Measurements from ENCODE around the gene SMIM11. TPM values are rescaled to one million over a fixed set of nuclear protein-coding genes. Genes with fewer than 3 reads are reported as not detected.

The SMIM11 gene
- total and polyA plus RNA-seq, 2 donors (not counting 1 experiment from before 2014, with no cell fraction given), result 8.0 to 19.3 TPM

GRCh38 chr21:34365809-34366208 is 9.5 kb upstream of the SMIM11 start:
- Histone ChIP-seq H4K20me1 (ENCODE audit: control insufficient read depth, extremely low read depth, insufficient read depth, low read length) (no peaks in the 10 kb centered on the region), H3K27ac (ENCODE audit: insufficient read depth, low read length) (no peak overlapping the region), H3K9ac (ENCODE audit: insufficient read depth, low read length) (no peak overlapping the region), H3K27me3 (ENCODE audit: control insufficient read depth, insufficient read depth, low read length) (peaks cover 2% of the 10 kb centered on the region), H3K4me3 (replicated peaks in 1 of 4; ENCODE audit: control extremely low read depth in 1 of 4, insufficient read depth in 1 of 4, low read depth in 3 of 4, low read length in 4 of 4) (no peak overlapping the region), H3K79me2 (ENCODE audit: control insufficient read depth, insufficient read depth, low read length) (no peaks in the 10 kb centered on the region), H3K36me3 (ENCODE audit: control insufficient read depth, insufficient read depth, low read length) (no peaks in the 10 kb centered on the region), H3K9me3 (ENCODE audit: control insufficient read depth, insufficient read depth, low read depth, low read length) (no peaks in the 10 kb centered on the region), H3K4me2 (ENCODE audit: extremely low read depth, insufficient read depth, low read length) (no peak overlapping the region), H2AFZ (ENCODE audit: low read length) (no peak overlapping the region), H3K4me1 (ENCODE audit: control insufficient read depth, extremely low read depth, insufficient read depth, low read length) (no peaks in the 10 kb centered on the region)
- TF ChIP-seq EZH2 (IDR thresholded peaks at IDR 0.05; ENCODE audit: low read length, missing control alignments), result no peak
- TF ChIP-seq, protein P1, sequence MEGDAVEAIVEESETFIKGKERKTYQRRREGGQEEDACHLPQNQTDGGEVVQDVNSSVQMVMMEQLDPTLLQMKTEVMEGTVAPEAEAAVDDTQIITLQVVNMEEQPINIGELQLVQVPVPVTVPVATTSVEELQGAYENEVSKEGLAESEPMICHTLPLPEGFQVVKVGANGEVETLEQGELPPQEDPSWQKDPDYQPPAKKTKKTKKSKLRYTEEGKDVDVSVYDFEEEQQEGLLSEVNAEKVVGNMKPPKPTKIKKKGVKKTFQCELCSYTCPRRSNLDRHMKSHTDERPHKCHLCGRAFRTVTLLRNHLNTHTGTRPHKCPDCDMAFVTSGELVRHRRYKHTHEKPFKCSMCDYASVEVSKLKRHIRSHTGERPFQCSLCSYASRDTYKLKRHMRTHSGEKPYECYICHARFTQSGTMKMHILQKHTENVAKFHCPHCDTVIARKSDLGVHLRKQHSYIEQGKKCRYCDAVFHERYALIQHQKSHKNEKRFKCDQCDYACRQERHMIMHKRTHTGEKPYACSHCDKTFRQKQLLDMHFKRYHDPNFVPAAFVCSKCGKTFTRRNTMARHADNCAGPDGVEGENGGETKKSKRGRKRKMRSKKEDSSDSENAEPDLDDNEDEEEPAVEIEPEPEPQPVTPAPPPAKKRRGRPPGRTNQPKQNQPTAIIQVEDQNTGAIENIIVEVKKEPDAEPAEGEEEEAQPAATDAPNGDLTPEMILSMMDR (conservative IDR thresholded peaks at IDR 0.05 in 1 of 2, IDR thresholded peaks at IDR 0.05 in 1 of 2; ENCODE audit: low read depth in 1 of 2, low read length in 2 of 2), result no peak
- no peak for DNase-seq (ENCODE audit: low read depth in 2 of 2)

GRCh38 chr21:34367320-34367935 is 7.9 kb upstream of the SMIM11 start:
- Histone ChIP-seq H3K27ac (ENCODE audit: insufficient read depth, low read length) (no peak overlapping the region), H4K20me1 (ENCODE audit: control insufficient read depth, extremely low read depth, insufficient read depth, low read length) (no peaks in the 10 kb centered on the region)

GRCh38 chr21:34369741-34370140 is 5.6 kb upstream of the SMIM11 start:
- Histone ChIP-seq H3K9ac (ENCODE audit: insufficient read depth, low read length) (no peak overlapping the region), H3K4me2 (ENCODE audit: extremely low read depth, insufficient read depth, low read length) (no peak overlapping the region), H3K36me3 (ENCODE audit: control insufficient read depth, insufficient read depth, low read length) (no peaks in the 10 kb centered on the region), H3K9me3 (ENCODE audit: control insufficient read depth, insufficient read depth, low read depth, low read length) (no peaks in the 10 kb centered on the region), H4K20me1 (ENCODE audit: control insufficient read depth, extremely low read depth, insufficient read depth, low read length) (no peaks in the 10 kb centered on the region), H3K27me3 (ENCODE audit: control insufficient read depth, insufficient read depth, low read length) (no peaks in the 10 kb centered on the region), H2AFZ (ENCODE audit: low read length) (no peak overlapping the region), H3K27ac (ENCODE audit: insufficient read depth, low read length) (no peak overlapping the region), H3K4me3 (replicated peaks in 1 of 4; ENCODE audit: control extremely low read depth in 1 of 4, insufficient read depth in 1 of 4, low read depth in 3 of 4, low read length in 4 of 4) (no peak overlapping the region), H3K79me2 (ENCODE audit: control insufficient read depth, insufficient read depth, low read length) (no peaks in the 10 kb centered on the region), H3K4me1 (ENCODE audit: control insufficient read depth, extremely low read depth, insufficient read depth, low read length) (no peaks in the 10 kb centered on the region)
- TF ChIP-seq, protein P1 (conservative IDR thresholded peaks at IDR 0.05 in 1 of 2, IDR thresholded peaks at IDR 0.05 in 1 of 2; ENCODE audit: low read depth in 1 of 2, low read length in 2 of 2), result no peak
- no peak for TF ChIP-seq EZH2 (IDR thresholded peaks at IDR 0.05; ENCODE audit: low read length, missing control alignments)
- no peak for DNase-seq (ENCODE audit: low read depth in 2 of 2)

More at GRCh38 chr21:34367320-34367935, 7.9 kb upstream of the SMIM11 start:
- Histone ChIP-seq H3K4me2 (ENCODE audit: extremely low read depth, insufficient read depth, low read length) (no peak overlapping the region), H3K27me3 (ENCODE audit: control insufficient read depth, insufficient read depth, low read length) (no peaks in the 10 kb centered on the region), H3K36me3 (ENCODE audit: control insufficient read depth, insufficient read depth, low read length) (no peaks in the 10 kb centered on the region), H3K9ac (ENCODE audit: insufficient read depth, low read length) (no peak overlapping the region), H3K4me1 (ENCODE audit: control insufficient read depth, extremely low read depth, insufficient read depth, low read length) (no peaks in the 10 kb centered on the region), H2AFZ (ENCODE audit: low read length) (no peak overlapping the region), H3K4me3 (replicated peaks in 1 of 4; ENCODE audit: control extremely low read depth in 1 of 4, insufficient read depth in 1 of 4, low read depth in 3 of 4, low read length in 4 of 4) (no peak overlapping the region), H3K9me3 (ENCODE audit: control insufficient read depth, insufficient read depth, low read depth, low read length) (no peaks in the 10 kb centered on the region), H3K79me2 (ENCODE audit: control insufficient read depth, insufficient read depth, low read length) (no peaks in the 10 kb centered on the region)
- DNase-seq (ENCODE audit: low read depth in 2 of 2), result peak; percentile 63 to 74
- TF ChIP-seq, protein P1 (conservative IDR thresholded peaks at IDR 0.05 in 1 of 2, IDR thresholded peaks at IDR 0.05 in 1 of 2; ENCODE audit: low read depth in 1 of 2, low read length in 2 of 2), result peak; percentile 77 to 93
- TF ChIP-seq EZH2 (IDR thresholded peaks at IDR 0.05; ENCODE audit: low read length, missing control alignments), result no peak

All from fibroblast of lung (primary cell).